ENCODE data around the gene ADGRA1. TPM values are rescaled to one million over a fixed set of nuclear protein-coding genes. Genes with fewer than 3 reads are reported as not detected.

Gene ADGRA1
- total and polyA plus RNA-seq, 7 donors = under 0.01 to 0.28 (median 0.08) TPM; not detected in 3

GRCh38 chr10:133055470-133055869 lies 32.3 kb upstream of the ADGRA1 start:
- TF ChIP-seq CTCF (IDR thresholded peaks at IDR 0.05) = no peak

GRCh38 chr10:133056001-133056400 lies 31.7 kb upstream of the ADGRA1 start:
- Histone ChIP-seq H3K27ac (no peak overlapping the region), H3K9me3 (no peaks in the 10 kb centered on the region), H3K27me3 (peaks cover 0 to 46% (median 9%) of the 10 kb centered on the region in 3 donors), H3K4me1 (no peaks in the 10 kb centered on the region), H3K4me3 (no peak overlapping the region), H3K36me3 (no peaks in the 10 kb centered on the region)
- DNase-seq = no peak
- WGBS, 2 donors = 87 to 89% methylated on average over 13 of the region's 13 CpGs
- intact Hi-C loops (cut with DNase I) = no loop called here
- TF ChIP-seq POLR2AphosphoS5 (IDR thresholded peaks at IDR 0.05) (no peak), EP300 (IDR thresholded peaks at IDR 0.05) (no peak), CTCF (IDR thresholded peaks at IDR 0.05) (no peak), POLR2A (IDR thresholded peaks at IDR 0.05) (no peak)

More at GRCh38 chr10:133055470-133055869, 32.3 kb upstream of the ADGRA1 start:
- no peaks in the 10 kb centered on the region for H3K9me3 ChIP-seq
- DNase-seq = no peak
- H3K4me1 ChIP-seq = no peaks in the 10 kb centered on the region
- no peak overlapping the region for H3K4me3 ChIP-seq
- peaks cover 0 to 49% (median 9%) of the 10 kb centered on the region in 3 donors for H3K27me3 ChIP-seq
- 12 to 23% methylated on average over 2 of the region's 2 CpGs for WGBS, 2 donors
- no peaks in the 10 kb centered on the region for H3K36me3 ChIP-seq
- no peak overlapping the region for H3K27ac ChIP-seq
- intact Hi-C loops (cut with DNase I) = no loop called here

- H3K4me1 ChIP-seq = no peaks in the 10 kb centered on the region
- intact Hi-C loops (cut with DNase I) = no loop called here
- 64 to 83% methylated on average over 19 of the region's 19 CpGs for WGBS, 2 donors
- no peaks in the 10 kb centered on the region for H3K36me3 ChIP-seq
- TF ChIP-seq POLR2AphosphoS5 (IDR thresholded peaks at IDR 0.05) (no peak), POLR2A (IDR thresholded peaks at IDR 0.05) (no peak)
- no peaks in the 10 kb centered on the region for H3K9me3 ChIP-seq
- no peak overlapping the region for H3K27ac ChIP-seq
- no peak overlapping the region for H3K4me3 ChIP-seq
- peaks cover 0 to 50% (median 9%) of the 10 kb centered on the region in 3 donors for H3K27me3 ChIP-seq
- DNase-seq = no peak
Observed at GRCh38 chr10:133056651-133057178, 31.0 kb upstream of the ADGRA1 start.

- H3K4me3 ChIP-seq = no peak overlapping the region
- no peaks in the 10 kb centered on the region for H3K36me3 ChIP-seq
- H3K4me1 ChIP-seq = no peaks in the 10 kb centered on the region
- H3K27me3 ChIP-seq = peaks cover 0 to 49% (median 9%) of the 10 kb centered on the region in 3 donors
- H3K27ac ChIP-seq = no peak overlapping the region
- no peak for DNase-seq
- 20 to 22% methylated on average over 13 of the region's 13 CpGs for WGBS, 2 donors
- intact Hi-C loops (cut with DNase I) = no loop called here
- no peaks in the 10 kb centered on the region for H3K9me3 ChIP-seq
- TF ChIP-seq CTCF (IDR thresholded peaks at IDR 0.05) (no peak), EP300 (IDR thresholded peaks at IDR 0.05) (no peak), POLR2A (IDR thresholded peaks at IDR 0.05) (no peak), POLR2AphosphoS5 (IDR thresholded peaks at IDR 0.05) (no peak)
Observed at GRCh38 chr10:133058331-133059092, 29.2 kb upstream of the ADGRA1 start.

- 75 to 84% methylated on average over 7 of the region's 7 CpGs for WGBS, 2 donors
- no peaks in the 10 kb centered on the region for H3K4me1 ChIP-seq
- H3K27ac ChIP-seq = no peak overlapping the region
- no peaks in the 10 kb centered on the region for H3K36me3 ChIP-seq
- TF ChIP-seq POLR2AphosphoS5 (IDR thresholded peaks at IDR 0.05) (no peak), POLR2A (IDR thresholded peaks at IDR 0.05) (no peak), CTCF (IDR thresholded peaks at IDR 0.05) (no peak), EP300 (IDR thresholded peaks at IDR 0.05) (no peak)
- H3K9me3 ChIP-seq = no peaks in the 10 kb centered on the region
- H3K4me3 ChIP-seq = no peak overlapping the region
- DNase-seq = no peak
- peaks cover 0 to 47% (median 9%) of the 10 kb centered on the region in 3 donors for H3K27me3 ChIP-seq
- intact Hi-C loops (cut with DNase I) = no loop called here
Observed at GRCh38 chr10:133059093-133059470, 28.6 kb upstream of the ADGRA1 start.

Measured in sigmoid colon (tissue), 7 donors.